Activated effector memory CD4-positive, alpha-beta T cell treated with anti-CD3 and anti-CD28 coated beads, Interleukin-2, amount 50 U/mL, for 16 hours (primary cell): ENCODE data around the gene CDC42.

Experiments used
- DNase-seq: peaks from one replicate; pipeline ENCODE4 v3.0.0-alpha.2; 2020

CDC42 gene

GRCh38 chr1:22111620-22112019, 59.1 kb downstream of the CDC42 start:
- DNase-seq = no peak

DNA sequence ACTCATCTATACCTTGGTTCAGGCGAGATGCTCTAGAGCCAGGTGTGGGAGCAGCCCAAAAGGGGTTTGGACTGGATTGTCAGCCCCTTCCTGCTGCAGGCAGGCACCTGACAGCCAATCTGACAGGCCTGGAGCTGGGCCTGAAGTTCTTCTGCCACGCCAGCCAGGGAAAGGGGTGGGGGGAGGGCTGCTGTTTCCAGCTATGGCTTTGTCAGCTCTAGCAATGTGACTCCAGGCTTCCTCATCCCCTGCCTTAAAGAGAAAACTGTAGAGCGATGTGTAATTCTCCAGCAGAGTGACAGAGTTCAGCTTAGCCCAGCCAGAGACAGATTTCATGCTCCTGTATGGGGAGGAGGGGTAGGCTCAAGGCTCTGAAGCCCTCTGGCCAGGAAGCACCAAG, 60.0 kb downstream of the CDC42 start:
- DNase-seq = no peak

- no peak for DNase-seq
These were observed 61.8 kb downstream of the CDC42 start for GRCh38 chr1:22114083-22115012.

GRCh38 chr1:22115286-22115685, 62.8 kb downstream of the CDC42 start:
- peak; percentile 53 for DNase-seq

- peak; percentile 36 for DNase-seq
These were observed 64.7 kb downstream of the CDC42 start for GRCh38 chr1:22117238-22117637.

- DNase-seq = peak; percentile 33
These were observed 65.3 kb downstream of the CDC42 start for GRCh38 chr1:22117851-22118250.

- peak; percentile 60 for DNase-seq
These were observed 65.9 kb downstream of the CDC42 start for GRCh38 chr1:22118291-22118992.

DNA sequence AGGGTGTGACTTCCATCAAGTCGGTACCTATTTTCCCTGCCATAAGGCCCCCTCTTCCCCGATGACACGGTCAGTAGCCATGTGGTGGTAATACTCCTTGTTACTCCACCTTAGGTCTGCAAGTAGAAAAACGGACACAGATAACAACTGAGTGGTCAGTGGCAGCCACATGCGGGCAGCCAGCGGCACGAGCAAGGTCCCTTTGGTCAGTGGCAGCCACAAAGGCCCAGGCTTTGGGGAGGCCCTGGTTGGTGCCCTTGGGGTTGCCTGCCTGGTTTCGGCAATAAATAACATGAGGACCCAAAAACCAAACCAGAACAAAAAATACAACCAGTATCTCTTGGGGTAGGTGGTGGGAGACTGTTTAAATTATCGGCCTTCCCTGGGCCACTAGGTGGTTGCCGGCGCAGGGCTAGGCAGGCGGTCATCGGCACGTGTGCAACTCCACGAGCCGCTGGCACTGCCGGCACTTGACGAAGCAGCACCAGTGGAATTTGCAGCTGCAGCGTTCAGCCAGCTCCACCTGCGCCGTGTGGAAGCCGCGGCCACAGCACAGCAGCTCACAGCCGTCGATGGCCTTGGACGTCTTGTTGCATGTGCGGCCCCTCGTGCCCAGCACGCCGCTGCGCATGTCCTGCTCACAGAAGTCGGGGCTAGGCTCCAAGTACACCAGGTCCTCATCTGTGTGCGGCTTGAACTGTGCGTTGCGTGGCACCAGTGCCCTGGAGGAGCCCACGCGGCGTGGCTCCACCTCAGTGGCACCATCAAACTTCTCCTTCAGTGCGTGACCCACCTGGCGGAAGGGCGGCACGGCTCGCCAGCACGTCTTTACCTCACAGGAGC, 67.3 kb downstream of the CDC42 start:
- DNase-seq = peak; percentile 43

DNA sequence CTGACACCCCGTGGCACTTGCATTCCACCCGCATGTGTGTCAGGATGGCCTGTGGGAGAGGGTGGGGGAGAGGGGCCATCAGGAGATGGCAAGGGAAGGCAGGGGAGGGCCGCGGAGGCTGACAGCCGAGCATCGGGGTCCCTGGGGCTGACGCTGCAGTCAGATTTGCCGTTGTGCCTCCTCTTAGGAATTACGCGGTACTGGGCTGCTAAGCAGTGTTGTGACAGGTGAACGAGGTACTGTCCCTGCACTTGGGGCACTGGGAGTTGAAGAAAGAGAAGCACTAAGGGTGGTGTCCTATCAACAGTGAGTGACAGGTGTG, 67.9 kb downstream of the CDC42 start:
- DNase-seq = no peak

- DNase-seq = no peak
These were observed 69.0 kb downstream of the CDC42 start for GRCh38 chr1:22121421-22121911.

DNA sequence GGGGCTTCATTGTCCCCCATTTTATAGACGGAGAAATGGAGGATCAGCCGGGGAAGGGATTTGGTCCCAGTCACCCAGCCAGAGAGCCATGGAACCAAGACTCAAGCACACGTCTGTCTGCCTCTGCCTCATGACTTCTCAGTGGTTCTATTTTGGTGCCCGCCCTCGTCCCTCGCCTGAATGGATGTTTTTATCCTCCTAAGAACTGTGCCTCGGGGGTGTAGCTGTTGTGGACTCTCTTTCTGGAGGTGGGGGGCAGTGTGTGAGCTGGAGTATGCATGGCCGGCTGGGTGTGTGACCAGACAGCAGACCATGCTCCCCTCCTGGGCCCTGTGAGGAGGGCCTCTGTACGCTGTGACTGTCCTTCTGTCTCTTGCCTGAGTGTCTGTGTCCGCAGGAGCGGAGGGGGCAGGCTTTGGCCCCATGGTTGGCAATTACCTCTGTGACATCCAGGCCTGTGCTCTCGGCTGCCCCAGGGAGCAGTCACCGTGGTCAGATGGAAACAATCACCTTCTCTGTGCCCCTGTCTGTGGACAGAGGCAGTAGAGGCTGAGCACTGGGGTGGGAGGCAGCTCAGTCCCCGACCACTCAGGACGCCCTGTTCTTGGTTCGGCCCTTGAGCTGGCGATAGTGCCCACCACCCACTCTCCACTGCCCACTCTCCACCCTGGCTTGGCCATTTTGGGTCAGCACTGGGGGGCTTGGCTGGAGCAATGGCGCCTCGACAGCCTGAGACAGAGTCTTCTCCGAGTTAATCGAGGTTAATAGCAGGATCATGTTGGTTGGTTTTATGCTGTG, 70.0 kb downstream of the CDC42 start:
- DNase-seq = no peak

DNA sequence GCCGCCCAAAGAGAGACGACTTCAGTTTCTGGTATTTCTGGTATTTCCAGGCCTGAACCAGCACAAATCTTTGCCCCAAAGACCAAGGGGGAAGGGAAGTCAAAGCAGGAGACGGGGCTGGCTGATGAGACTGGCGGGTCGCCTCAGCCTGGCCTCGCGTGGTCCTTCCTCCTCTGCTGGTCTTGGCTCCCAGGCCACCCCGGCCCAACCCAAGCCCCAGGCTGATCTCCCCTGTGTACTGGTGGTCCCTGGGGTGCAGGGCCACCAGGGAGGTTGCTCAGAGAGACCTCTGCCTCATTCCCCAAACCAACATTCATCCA, 70.5 kb downstream of the CDC42 start:
- no peak for DNase-seq

- no peak for DNase-seq
These were observed 71.4 kb downstream of the CDC42 start for GRCh38 chr1:22123901-22124404.

DNA sequence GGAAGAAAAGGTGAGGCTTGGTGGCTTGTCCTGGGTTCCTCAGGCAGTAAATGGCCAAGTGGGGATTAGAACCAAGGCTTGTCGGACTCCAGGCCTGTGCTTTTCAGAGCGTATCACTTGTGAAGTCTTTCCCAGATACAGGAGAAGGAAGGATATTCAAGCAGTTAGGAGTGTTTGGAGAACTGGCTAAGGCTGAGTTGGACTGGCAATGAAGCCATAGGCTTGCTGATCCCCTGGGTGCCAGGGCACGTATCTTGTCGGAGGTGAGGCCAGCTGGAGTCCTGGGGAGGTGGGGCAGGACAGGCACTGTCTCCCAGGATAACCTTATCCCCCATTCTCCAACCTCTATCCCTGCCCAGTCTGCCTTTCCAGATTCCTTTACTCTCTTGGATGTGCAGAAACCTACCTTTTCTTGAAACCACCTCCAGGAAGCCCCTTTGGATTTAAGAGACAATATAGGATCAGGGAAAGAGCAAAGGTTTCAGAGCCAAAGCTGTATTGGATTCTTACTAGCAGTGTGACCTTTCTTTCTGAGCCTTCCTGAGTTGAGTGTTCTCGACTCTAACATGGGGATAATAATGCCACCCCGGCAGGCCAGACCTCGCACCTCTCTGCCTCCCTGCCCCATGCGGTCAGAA, 72.2 kb downstream of the CDC42 start:
- no peak for DNase-seq

GRCh38 chr1:22126531-22126930, 74.0 kb downstream of the CDC42 start:
- DNase-seq = no peak

DNA sequence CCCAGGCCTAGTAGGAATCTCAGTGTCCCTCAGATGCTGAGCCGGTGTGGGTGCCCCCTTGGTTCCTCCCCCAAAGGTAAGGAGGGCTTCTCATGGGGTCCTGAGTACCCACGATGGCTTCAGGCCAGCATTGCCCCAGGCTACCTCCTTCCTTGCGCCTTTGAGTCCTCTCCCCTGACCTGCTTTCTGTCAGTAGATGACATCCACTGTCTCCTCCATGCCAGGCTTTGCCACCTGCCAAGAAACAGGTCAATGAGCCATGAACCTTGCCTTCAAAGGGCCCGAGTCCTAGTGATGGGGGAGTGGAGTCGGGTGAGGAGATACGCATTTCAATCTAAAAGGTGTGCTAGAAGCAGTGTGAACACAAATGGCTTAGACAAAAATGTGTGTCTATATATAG, 74.7 kb downstream of the CDC42 start:
- no peak for DNase-seq

DNA sequence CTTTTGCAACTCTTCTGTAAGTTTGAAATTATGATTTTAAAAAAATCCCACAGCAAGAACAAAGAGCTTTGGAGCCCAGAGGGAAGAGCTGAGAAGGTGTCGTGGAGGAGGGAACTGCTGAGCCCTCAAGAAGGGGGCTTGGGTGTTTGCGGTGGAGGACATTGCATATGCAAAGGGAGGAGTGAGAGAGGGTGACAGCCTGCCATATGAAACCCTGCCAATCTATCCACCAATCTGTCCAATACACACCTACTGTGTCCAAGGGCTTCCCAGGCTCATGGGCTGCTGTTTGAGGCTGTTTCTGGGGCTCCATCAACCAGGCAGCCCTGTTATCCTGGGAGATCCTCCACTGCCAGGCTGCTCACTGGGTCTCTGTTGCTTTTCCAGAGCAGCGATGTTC, 75.2 kb downstream of the CDC42 start:
- DNase-seq = no peak

DNA sequence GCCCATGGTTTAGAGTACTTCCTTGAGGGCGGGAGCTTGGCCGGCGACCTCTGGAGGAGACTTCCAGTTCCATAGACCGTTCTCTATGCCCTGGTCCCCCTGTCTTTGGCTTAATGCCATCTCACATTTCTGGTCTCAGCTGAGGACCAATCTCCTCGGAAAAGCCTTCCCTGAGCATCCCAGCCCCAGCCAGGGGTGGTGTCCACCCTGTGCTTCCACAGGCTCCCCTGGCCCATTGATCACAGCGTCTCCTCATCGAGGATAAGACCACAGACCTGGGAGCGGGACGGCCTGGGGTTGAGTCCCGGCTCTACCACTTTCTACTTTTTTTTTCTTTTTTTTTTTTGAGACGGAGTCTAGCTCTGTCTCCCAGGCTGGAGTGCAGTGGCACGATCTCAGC, 75.9 kb downstream of the CDC42 start:
- DNase-seq = no peak

GRCh38 chr1:22129501-22130117, 77.1 kb downstream of the CDC42 start:
- no peak for DNase-seq

DNA sequence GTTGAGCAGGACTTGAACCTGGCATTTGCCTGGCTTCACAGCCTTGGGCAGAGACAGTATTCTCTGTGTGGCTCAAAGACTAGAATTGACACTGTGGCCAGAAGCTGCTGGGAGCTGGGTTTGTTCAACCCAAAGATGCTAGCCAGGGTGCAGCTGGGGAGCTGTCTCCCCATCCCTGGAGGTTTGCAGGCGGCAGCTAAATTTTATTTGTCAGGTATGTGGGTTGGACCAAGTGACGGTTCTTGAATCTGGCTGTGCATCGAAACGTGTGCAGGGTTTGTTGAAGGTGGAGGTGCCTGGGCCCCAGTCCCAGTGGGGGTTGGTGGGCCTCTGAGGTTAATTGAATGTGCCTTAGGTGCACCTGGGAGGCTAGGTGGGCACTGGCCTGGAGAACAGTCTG, 78.6 kb downstream of the CDC42 start:
- no peak for DNase-seq

- peak; percentile 85 for DNase-seq
These were observed 79.5 kb downstream of the CDC42 start for GRCh38 chr1:22131875-22132486.
